GM11168 (cell line): ENCODE measurements around the gene H6PD.

ENCODE experiments used
- in situ Hi-C: fragments of 300-500 bp; cut with MboI; formaldehyde crosslinking; loops from one replicate; pipeline ENCODE4 v1.12.0; 2022; ENCODE audit warnings: low sequenced_read_pairs; ENCODE audit not compliant: unreplicated experiment

The H6PD gene, protein sequence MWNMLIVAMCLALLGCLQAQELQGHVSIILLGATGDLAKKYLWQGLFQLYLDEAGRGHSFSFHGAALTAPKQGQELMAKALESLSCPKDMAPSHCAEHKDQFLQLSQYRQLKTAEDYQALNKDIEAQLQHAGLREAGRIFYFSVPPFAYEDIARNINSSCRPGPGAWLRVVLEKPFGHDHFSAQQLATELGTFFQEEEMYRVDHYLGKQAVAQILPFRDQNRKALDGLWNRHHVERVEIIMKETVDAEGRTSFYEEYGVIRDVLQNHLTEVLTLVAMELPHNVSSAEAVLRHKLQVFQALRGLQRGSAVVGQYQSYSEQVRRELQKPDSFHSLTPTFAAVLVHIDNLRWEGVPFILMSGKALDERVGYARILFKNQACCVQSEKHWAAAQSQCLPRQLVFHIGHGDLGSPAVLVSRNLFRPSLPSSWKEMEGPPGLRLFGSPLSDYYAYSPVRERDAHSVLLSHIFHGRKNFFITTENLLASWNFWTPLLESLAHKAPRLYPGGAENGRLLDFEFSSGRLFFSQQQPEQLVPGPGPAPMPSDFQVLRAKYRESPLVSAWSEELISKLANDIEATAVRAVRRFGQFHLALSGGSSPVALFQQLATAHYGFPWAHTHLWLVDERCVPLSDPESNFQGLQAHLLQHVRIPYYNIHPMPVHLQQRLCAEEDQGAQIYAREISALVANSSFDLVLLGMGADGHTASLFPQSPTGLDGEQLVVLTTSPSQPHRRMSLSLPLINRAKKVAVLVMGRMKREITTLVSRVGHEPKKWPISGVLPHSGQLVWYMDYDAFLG

GRCh38 chr1:9234223-9235095 lies at the start of gene H6PD:
Gene H6PD, plus strand, starts transcription at chr1:9234774. Its CDS starts 10,161 bp downstream, at chr1:9244935.
- in situ Hi-C loops: no loop called here

DNA sequence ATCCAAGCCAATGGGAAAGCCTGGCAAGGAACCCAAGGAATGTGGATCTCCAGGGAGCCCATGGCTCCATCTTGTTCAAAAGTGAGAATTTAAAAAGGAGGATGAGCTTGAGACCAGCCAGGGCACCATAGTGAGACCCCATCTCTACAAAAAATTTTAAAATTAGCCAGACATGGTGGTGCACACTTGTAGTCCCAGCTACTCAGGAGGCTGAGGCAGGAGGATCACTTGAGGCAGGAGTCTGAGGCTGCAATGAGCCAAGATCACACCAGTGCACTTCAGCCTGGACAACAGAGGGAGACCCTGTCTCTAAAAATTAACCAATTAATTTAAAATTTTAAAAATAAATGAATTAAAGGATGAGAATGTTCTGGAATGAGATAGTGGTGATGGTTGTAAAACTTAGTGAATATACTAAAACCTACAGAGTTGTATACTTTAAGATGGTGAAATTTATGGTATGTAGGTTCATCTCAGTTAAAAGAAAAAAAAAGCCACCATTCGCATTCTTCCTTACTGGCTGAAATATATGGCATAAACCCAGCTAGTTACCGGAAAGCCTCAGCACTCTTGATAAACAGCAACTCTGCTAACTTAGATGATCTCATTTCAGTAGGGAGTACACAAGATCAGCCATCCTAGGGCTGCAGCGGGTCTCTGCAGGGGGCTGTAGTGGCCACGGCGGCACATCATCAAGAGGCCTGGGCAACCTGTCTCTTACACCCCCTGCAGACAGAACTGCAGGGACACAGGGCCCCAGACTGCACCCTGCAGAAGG lies 48.3 kb upstream of the H6PD start:
- in situ Hi-C loops: no loop called here

- in situ Hi-C loops: no loop called here
Measured at GRCh38 chr1:9187004-9187403, 47.6 kb upstream of the H6PD start.

- in situ Hi-C loops: loop anchor here (10.0 kb wide), 1 partner anchor 55 kb away; no protein-coding TSS in a partner anchor
Measured at GRCh38 chr1:9190234-9190633, 44.3 kb upstream of the H6PD start.

GRCh38 chr1:9191231-9191630 lies 43.3 kb upstream of the H6PD start:
- in situ Hi-C loops: loop anchor here (10.0 kb wide), 1 partner anchor 56 kb away; no protein-coding TSS in a partner anchor

DNA sequence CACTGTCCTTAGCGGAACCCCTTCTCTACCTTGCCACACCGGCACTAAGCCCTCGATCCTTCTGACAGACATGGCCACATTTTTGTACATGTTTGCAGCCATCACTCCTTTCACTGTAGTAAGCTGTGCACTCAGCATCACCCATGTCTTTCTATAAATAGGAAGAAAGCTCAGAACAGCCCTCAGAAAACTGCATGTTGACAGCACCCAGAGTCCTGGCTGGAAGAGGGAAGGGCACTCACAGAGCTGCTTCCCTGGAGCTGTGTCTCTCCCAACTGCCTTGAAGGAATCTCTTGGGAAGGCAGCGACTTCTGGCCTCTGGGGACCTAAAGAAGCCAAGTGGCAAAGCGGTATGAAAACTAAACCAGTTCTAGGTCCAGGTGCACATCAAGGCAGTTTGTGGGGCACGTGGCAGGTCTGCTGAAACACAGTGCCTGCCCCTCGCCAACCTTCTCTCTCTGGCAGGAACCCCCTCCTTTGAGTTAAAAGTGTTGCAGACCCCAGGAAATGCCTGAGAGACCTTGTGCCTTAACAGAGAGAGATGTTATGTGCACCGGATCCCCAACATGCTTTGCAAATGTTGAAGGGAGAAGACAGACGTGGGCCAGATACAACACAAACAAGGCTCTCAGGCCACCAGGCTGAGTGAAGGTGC lies 41.9 kb upstream of the H6PD start:
- in situ Hi-C loops: loop anchor here (10.0 kb wide), 1 partner anchor 58 kb away; no protein-coding TSS in a partner anchor

DNA sequence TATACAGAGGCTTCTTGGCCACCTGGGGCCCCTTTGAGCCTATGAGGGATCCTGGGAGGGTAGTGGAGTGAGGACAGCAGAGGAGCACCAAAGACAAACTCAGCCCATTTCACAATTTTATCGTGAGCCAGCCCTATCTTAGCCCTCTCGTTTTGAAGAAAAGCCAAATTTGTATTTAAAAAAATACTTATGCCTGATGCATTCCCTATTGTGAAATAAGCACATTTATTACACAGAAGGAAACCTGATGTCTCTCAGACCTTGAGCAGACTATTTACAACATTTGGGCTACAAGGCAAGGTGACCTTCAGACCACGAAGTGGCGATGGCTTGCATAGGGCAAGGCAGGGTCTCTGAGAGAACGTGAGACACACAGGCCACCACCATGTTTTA lies 41.3 kb upstream of the H6PD start:
- in situ Hi-C loops: loop anchor here (10.0 kb wide), 1 partner anchor 58 kb away; no protein-coding TSS in a partner anchor

- in situ Hi-C loops: loop anchor here (10.0 kb wide), 1 partner anchor 59 kb away; no protein-coding TSS in a partner anchor
Measured at GRCh38 chr1:9194024-9194423, 40.5 kb upstream of the H6PD start.

DNA sequence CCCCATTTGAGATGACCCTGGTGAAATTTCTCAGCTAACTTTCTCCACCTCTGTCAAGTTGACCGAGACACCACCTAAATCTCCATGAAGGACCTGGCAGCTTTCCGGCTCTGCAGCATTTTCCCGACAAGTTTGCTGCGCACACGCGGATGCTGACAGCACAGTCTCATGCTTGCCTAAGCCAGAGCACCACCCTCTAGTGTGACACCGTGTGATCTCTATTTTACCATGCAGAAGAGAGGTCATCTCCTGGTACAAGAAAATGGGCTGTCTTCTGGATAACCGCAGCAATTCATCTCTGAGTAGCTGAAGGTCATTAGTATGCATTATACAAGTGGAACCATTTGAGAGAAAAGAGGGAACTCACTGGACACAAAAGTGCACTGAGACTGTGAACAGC lies 38.9 kb upstream of the H6PD start:
- in situ Hi-C loops: loop anchor here (10.0 kb wide), 1 partner anchor 61 kb away; no protein-coding TSS in a partner anchor

- in situ Hi-C loops: loop anchor here (10.0 kb wide), 1 partner anchor 62 kb away; no protein-coding TSS in a partner anchor
Measured at GRCh38 chr1:9196129-9197040, 38.2 kb upstream of the H6PD start.

GRCh38 chr1:9197186-9198099 lies 37.1 kb upstream of the H6PD start:
- in situ Hi-C loops: loop anchor here (10.0 kb wide), 1 partner anchor 63 kb away; no protein-coding TSS in a partner anchor

DNA sequence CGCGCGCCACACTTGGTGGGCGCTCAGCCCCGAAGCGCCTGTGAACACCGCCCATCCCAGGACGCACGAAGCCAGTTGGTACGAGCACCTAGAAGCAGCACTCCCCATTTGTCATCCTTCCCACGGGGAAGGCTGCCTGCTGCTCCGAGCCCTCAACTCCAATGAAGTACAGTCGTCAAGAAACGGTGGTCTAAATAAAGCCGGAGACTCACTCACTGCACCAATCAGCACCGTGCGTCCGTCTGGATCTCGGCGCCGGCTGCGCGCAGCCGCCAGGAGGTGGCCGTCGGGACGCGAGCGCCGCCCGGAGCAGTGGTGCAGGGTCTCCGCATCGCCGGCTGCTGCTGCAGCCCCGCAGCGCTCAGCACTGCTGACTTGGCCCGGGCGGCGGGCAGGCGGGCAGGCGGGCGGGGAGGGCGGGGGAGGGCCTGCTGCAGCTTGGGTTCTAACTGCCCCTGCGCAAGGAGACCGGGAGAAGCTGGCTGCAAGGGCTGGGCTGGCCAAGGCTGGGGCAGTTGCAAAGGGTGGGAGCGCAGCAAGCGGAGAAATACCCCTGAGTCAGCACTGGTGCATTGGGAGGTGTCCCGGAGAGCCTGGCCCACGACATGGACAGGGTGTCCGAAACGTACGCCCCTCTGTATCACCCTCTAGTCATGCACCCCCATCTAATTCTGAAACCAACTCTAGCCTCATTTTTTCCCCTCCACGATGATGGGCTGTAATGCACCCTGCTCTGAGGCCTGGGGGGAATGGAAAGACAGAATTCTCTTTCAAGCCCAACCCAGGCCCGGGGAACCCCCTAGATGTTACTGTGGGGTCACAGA lies 35.8 kb upstream of the H6PD start:
- in situ Hi-C loops: loop anchor here (10.0 kb wide), 1 partner anchor 64 kb away; no protein-coding TSS in a partner anchor

GRCh38 chr1:9200441-9200840 lies 34.1 kb upstream of the H6PD start:
- in situ Hi-C loops: no loop called here

DNA sequence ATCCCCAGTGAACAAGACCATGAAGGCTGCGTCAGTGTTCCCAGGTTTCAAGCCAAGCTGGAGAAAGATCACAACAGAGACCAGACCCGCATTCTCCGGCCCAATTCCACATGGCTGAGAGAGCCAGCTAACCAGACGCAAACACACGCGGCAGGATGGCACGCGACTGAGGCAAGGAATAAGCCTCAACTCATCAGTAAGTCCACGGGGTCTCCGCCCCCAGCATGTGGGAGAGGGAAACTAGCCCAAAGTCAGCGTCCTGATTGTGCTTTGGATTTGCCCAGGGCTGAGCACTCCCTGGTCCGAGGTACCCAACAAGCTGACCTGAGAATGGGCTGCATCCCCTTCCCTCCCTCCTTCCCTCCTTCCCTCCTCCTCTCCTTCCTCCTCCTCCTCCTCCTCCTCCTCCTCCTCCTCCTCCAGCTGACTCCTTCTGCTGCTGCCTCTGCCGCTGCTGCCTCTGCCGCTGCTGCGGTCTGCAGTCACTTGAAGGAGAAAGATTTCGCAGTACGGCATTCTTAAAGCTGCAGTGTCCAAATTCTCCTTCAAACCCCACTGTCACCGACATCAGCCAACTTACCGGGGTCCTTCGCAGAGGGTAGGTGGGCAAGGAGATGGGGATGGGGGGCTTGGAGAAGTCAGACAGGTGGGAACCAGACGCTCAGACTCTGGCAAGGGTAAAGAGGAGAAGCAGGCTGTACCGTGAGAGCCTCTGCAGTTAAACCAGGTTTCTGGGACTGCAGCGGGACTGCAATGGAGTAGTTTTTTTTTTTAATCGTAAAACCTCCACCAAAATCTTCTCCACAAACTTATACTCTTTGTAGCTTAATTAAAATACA lies 33.0 kb upstream of the H6PD start:
- in situ Hi-C loops: no loop called here
